ENCODE measurements around the gene PDGFRB. TPM values are rescaled to one million over a fixed set of nuclear protein-coding genes. Genes with fewer than 3 reads are reported as not detected.
A peak's percentile ranks its signal among the peaks of the same experiment; 100 is the strongest.

Gene PDGFRB
- total RNA-seq, 1 experiment from 2014 or later, result 0.66 TPM

GRCh38 chr5:150111122-150111521 lies 44.5 kb downstream of the PDGFRB start:
- CTCF ChIA-PET, result no interaction called here
- intact Hi-C loops (cut with micrococcal nuclease), result no loop called here
- POLR2A ChIA-PET (ENCODE audit: unreplicated experiment), result no interaction called here

GRCh38 chr5:150109921-150110320 lies 45.7 kb downstream of the PDGFRB start:
- Histone ChIP-seq H3K4me2 (ENCODE audit: low read length) (no peak overlapping the region), H3F3A (ENCODE audit: low read length, unreplicated experiment) (no peaks in the 10 kb centered on the region), H2AFZ (ENCODE audit: low read length) (no peak overlapping the region), H3K9me2 (replicated peaks; ENCODE audit: low read length) (no peaks in the 10 kb centered on the region), H3K4me3 (ENCODE audit: low read length) (no peak overlapping the region), H3K4me1 (ENCODE audit: insufficient read depth, low read length) (peaks cover 16% of the 10 kb centered on the region), H3K9ac (ENCODE audit: low read length) (no peak overlapping the region), H3K27me3 (ENCODE audit: low read length) (no peaks in the 10 kb centered on the region), H3K27ac (ENCODE audit: low read length) (no peak overlapping the region), H3K79me2 (ENCODE audit: low read length) (no peaks in the 10 kb centered on the region), H4K20me1 (ENCODE audit: low read length) (no peaks in the 10 kb centered on the region), H3K36me3 (ENCODE audit: low read depth, low read length) (no peaks in the 10 kb centered on the region), H3K9me3 (ENCODE audit: low read length) (no peaks in the 10 kb centered on the region)
- intact Hi-C loops (cut with micrococcal nuclease), result no loop called here
- ChIA-PET POLR2A (ENCODE audit: unreplicated experiment) (interaction anchor here (0.6 kb wide), 1 partner anchor 664 kb away, joined by 4 read pairs; no protein-coding TSS in a partner anchor), CTCF (no interaction called here)
- peak; percentile 42 for DNase-seq
- TF ChIP-seq CTCF (conservative IDR thresholded peaks at IDR 0.05; ENCODE audit: low read depth, low read length), result no peak
- TF ChIP-seq EZH2phosphoT487 (IDR thresholded peaks at IDR 0.05; ENCODE audit: borderline replicate concordance, low read length), result no peak
- TF ChIP-seq EZH2 (IDR thresholded peaks at IDR 0.05; ENCODE audit: low read length, unreplicated experiment), result no peak
- no peak for ATAC-seq
- BruUV-seq (replicated peaks), result no TSS peak

More at GRCh38 chr5:150111122-150111521, 44.5 kb downstream of the PDGFRB start:
- Histone ChIP-seq H3K4me2 (ENCODE audit: low read length) (no peak overlapping the region), H3K36me3 (ENCODE audit: low read depth, low read length) (no peaks in the 10 kb centered on the region), H3K9me3 (ENCODE audit: low read length) (no peaks in the 10 kb centered on the region), H3K9ac (ENCODE audit: low read length) (no peak overlapping the region), H2AFZ (ENCODE audit: low read length) (no peak overlapping the region), H3K9me2 (replicated peaks; ENCODE audit: low read length) (no peaks in the 10 kb centered on the region), H3F3A (ENCODE audit: low read length, unreplicated experiment) (no peaks in the 10 kb centered on the region), H3K79me2 (ENCODE audit: low read length) (no peaks in the 10 kb centered on the region), H3K27ac (ENCODE audit: low read length) (no peak overlapping the region), H4K20me1 (ENCODE audit: low read length) (no peaks in the 10 kb centered on the region), H3K27me3 (ENCODE audit: low read length) (no peaks in the 10 kb centered on the region), H3K4me1 (ENCODE audit: insufficient read depth, low read length) (peaks cover 16% of the 10 kb centered on the region), H3K4me3 (ENCODE audit: low read length) (no peak overlapping the region)
- TF ChIP-seq CTCF (conservative IDR thresholded peaks at IDR 0.05; ENCODE audit: low read depth, low read length), result no peak
- no peak for TF ChIP-seq EZH2 (IDR thresholded peaks at IDR 0.05; ENCODE audit: low read length, unreplicated experiment)
- no peak for TF ChIP-seq EZH2phosphoT487 (IDR thresholded peaks at IDR 0.05; ENCODE audit: borderline replicate concordance, low read length)
- no TSS peak for BruUV-seq (replicated peaks)
- no peak for DNase-seq
- no peak for ATAC-seq

- H3K9me3 ChIP-seq (ENCODE audit: low read length), result no peaks in the 10 kb centered on the region
- no peaks in the 10 kb centered on the region for H3K27me3 ChIP-seq (ENCODE audit: low read length)
- peaks cover 16% of the 10 kb centered on the region for H3K4me1 ChIP-seq (ENCODE audit: insufficient read depth, low read length)
- H3K36me3 ChIP-seq (ENCODE audit: low read depth, low read length), result no peaks in the 10 kb centered on the region
- H3F3A ChIP-seq (ENCODE audit: low read length, unreplicated experiment), result no peaks in the 10 kb centered on the region
- POLR2A ChIA-PET (ENCODE audit: unreplicated experiment), result interaction anchor here (0.6 kb wide), 1 partner anchor 315 kb away, joined by 3 read pairs; no protein-coding TSS in a partner anchor
- intact Hi-C loops (cut with micrococcal nuclease), result no loop called here
- no peak for TF ChIP-seq EZH2 (IDR thresholded peaks at IDR 0.05; ENCODE audit: low read length, unreplicated experiment)
- TF ChIP-seq CTCF (conservative IDR thresholded peaks at IDR 0.05; ENCODE audit: low read depth, low read length), result no peak
- TF ChIP-seq EZH2phosphoT487 (IDR thresholded peaks at IDR 0.05; ENCODE audit: borderline replicate concordance, low read length), result no peak
- no peak overlapping the region for H3K4me2 ChIP-seq (ENCODE audit: low read length)
- no peak overlapping the region for H3K9ac ChIP-seq (ENCODE audit: low read length)
- no peak overlapping the region for H3K27ac ChIP-seq (ENCODE audit: low read length)
- ATAC-seq (no peak), DNase-seq (no peak)
- CTCF ChIA-PET, result no interaction called here
- H2AFZ ChIP-seq (ENCODE audit: low read length), result no peak overlapping the region
- BruUV-seq (replicated peaks), result no TSS peak
- no peaks in the 10 kb centered on the region for H3K9me2 ChIP-seq (replicated peaks; ENCODE audit: low read length)
- no peak overlapping the region for H3K4me3 ChIP-seq (ENCODE audit: low read length)
- H3K79me2 ChIP-seq (ENCODE audit: low read length), result no peaks in the 10 kb centered on the region
- H4K20me1 ChIP-seq (ENCODE audit: low read length), result no peaks in the 10 kb centered on the region
Measured at GRCh38 chr5:150108711-150109514, 46.7 kb downstream of the PDGFRB start.
